ENCODE measurements around the gene GCFC2. TPM values are rescaled to one million over a fixed set of nuclear protein-coding genes. Genes with fewer than 3 reads are reported as not detected.

The GCFC2 gene
- total RNA-seq, 6 experiments from 2014 or later, result 10.9 to 21.6 (median 16.5) TPM

- intact Hi-C loops (cut with DNase I), result no loop called here
- Histone ChIP-seq H3K27me3 (no peaks in the 10 kb centered on the region), H3K27ac (no peak overlapping the region), H3K4me3 (no peak overlapping the region), H3K4me1 (no peaks in the 10 kb centered on the region), H3K36me3 (peaks cover 0 to 50% (median 2%) of the 10 kb centered on the region in 4 donors), H3K9me3 (no peaks in the 10 kb centered on the region)
- TF ChIP-seq POLR2A (IDR thresholded peaks at IDR 0.05) (no peak), CTCF (IDR thresholded peaks at IDR 0.05) (no peak)
- WGBS (ENCODE audit: insufficient coverage, low coverage, low lambda C conversion rate, missing lambda C conversion rate), result 95% methylated on average over 2 of the region's 2 CpGs
- DNase-seq, result no peak
- no peak for ATAC-seq
Measured at GRCh38 chr2:75654012-75654411, 56.7 kb downstream of the GCFC2 start.

GRCh38 chr2:75647771-75648170, 62.9 kb downstream of the GCFC2 start:
- intact Hi-C loops (cut with DNase I), result no loop called here
- H3K4me3 ChIP-seq, result peak overlapping the region in 1 of 3 donors; percentile 97
- no peak for DNase-seq

GRCh38 chr2:75646583-75647425, 63.9 kb downstream of the GCFC2 start, which contains the start of gene MRPL19:
MRPL19 (plus strand) TSS chr2:75646783; CDS start chr2:75646808, 25 bp downstream.
- intact Hi-C loops (cut with DNase I), result no loop called here
- ATAC-seq, result peak; percentile 99
- Histone ChIP-seq H3K36me3 (peaks cover 0 to 6% (median 0%) of the 10 kb centered on the region in 4 donors), H3K27me3 (no peaks in the 10 kb centered on the region), H3K4me1 (peaks cover 0 to 5% (median 0%) of the 10 kb centered on the region in 4 donors), H3K27ac (peak within 1 kb of the TSS; percentile 78 to 85 (median 83)), H3K4me3 (peak within 1 kb of the TSS; percentile 84 to 97 (median 90)), H3K9me3 (no peaks in the 10 kb centered on the region)
- TF ChIP-seq CTCF (IDR thresholded peaks at IDR 0.05) (no peak), POLR2A (IDR thresholded peaks at IDR 0.05) (peak; percentile 53)
- peak; percentile 82 to 92 (median 84) for DNase-seq
- WGBS (ENCODE audit: insufficient coverage, low coverage, low lambda C conversion rate, missing lambda C conversion rate), result 1% methylated on average over 16 of the region's 60 CpGs

More at GRCh38 chr2:75647771-75648170, 62.9 kb downstream of the GCFC2 start:
- TF ChIP-seq CTCF (IDR thresholded peaks at IDR 0.05) (no peak), POLR2A (IDR thresholded peaks at IDR 0.05) (no peak)
- WGBS (ENCODE audit: insufficient coverage, low coverage, low lambda C conversion rate, missing lambda C conversion rate), result 62% methylated on average over 3 of the region's 3 CpGs
- no peak for ATAC-seq
- H3K9me3 ChIP-seq, result no peaks in the 10 kb centered on the region
- H3K27ac ChIP-seq, result peak overlapping the region in 1 of 3 donors; percentile 85
- peaks cover 0 to 15% (median 2%) of the 10 kb centered on the region in 4 donors for H3K36me3 ChIP-seq
- H3K27me3 ChIP-seq, result no peaks in the 10 kb centered on the region
- H3K4me1 ChIP-seq, result peaks cover 0 to 5% (median 0%) of the 10 kb centered on the region in 4 donors

GRCh38 chr2:75646090-75646582, 64.6 kb downstream of the GCFC2 start:
- Histone ChIP-seq H3K4me1 (peaks cover 0 to 5% (median 0%) of the 10 kb centered on the region in 4 donors), H3K9me3 (no peaks in the 10 kb centered on the region), H3K36me3 (peaks cover 0 to 5% (median 0%) of the 10 kb centered on the region in 4 donors), H3K27me3 (no peaks in the 10 kb centered on the region), H3K4me3 (peak overlapping the region; percentile 84 to 97 (median 90)), H3K27ac (peak overlapping the region; percentile 78 to 85 (median 83))
- no peak for DNase-seq
- 76% methylated on average over 8 of the region's 9 CpGs for WGBS (ENCODE audit: insufficient coverage, low coverage, low lambda C conversion rate, missing lambda C conversion rate)
- ATAC-seq, result peak in 3 of 4 donors; percentile 9 to 24 (median 16)
- no peak for TF ChIP-seq CTCF (IDR thresholded peaks at IDR 0.05)
- TF ChIP-seq POLR2A (IDR thresholded peaks at IDR 0.05), result no peak
- intact Hi-C loops (cut with DNase I), result no loop called here

Measured in right lobe of liver (tissue), 6 donors.